Activated CD4-positive, alpha-beta T cell treated with anti-CD3 and anti-CD28 coated beads, Interleukin-2, amount 50 U/mL, for 16 hours (primary cell): Measurements from ENCODE around the gene TRRAP.
"Not testable (repeated sequence)": the region's sequence is repeated elsewhere in the genome, so short reads cannot be mapped to it uniquely, and the experiment has no call there.

Experiments used
- DNase-seq: peaks from one replicate; pipeline ENCODE4 v3.0.0-alpha.2; 2020

TRRAP gene

GRCh38 chr7:98878365-98879197 is at the start of gene TRRAP:
Gene TRRAP (plus strand): TSS chr7:98878532. CDS start chr7:98881151, 2,619 bp downstream.
- DNase-seq = peak; percentile 71

GRCh38 chr7:98830972-98831548 is 47.3 kb upstream of the TRRAP start:
- no peak for DNase-seq

GRCh38 chr7:98831641-98832221 is 46.6 kb upstream of the TRRAP start:
- DNase-seq = peak; percentile 29

GRCh38 chr7:98833022-98833421 is 45.3 kb upstream of the TRRAP start:
- DNase-seq = no peak

GRCh38 chr7:98834949-98835348 is 43.4 kb upstream of the TRRAP start:
- no peak for DNase-seq

- peak; percentile 21 for DNase-seq
Observed at GRCh38 chr7:98836811-98837629, 41.3 kb upstream of the TRRAP start.

- DNase-seq = no peak
Observed at GRCh38 chr7:98837630-98837972, 40.7 kb upstream of the TRRAP start.

GRCh38 chr7:98840096-98840495 is 38.2 kb upstream of the TRRAP start:
- no peak for DNase-seq

GRCh38 chr7:98840722-98841121 is 37.6 kb upstream of the TRRAP start:
- no peak for DNase-seq

GRCh38 chr7:98841179-98841997 is 36.9 kb upstream of the TRRAP start:
- DNase-seq = peak; percentile 51

- not testable (repeated sequence) for DNase-seq
Observed at GRCh38 chr7:98842552-98842951, 35.8 kb upstream of the TRRAP start.

- no peak for DNase-seq
Observed at GRCh38 chr7:98848918-98849317, 29.4 kb upstream of the TRRAP start.

- no peak for DNase-seq
Observed at GRCh38 chr7:98852826-98853225, 25.5 kb upstream of the TRRAP start.

GRCh38 chr7:98855610-98856422 is 22.5 kb upstream of the TRRAP start:
- DNase-seq = no peak

GRCh38 chr7:98860071-98860470 is 18.3 kb upstream of the TRRAP start:
- DNase-seq = no peak

GRCh38 chr7:98862203-98862602 is 16.1 kb upstream of the TRRAP start:
- DNase-seq = no peak

GRCh38 chr7:98862716-98863420 is 15.5 kb upstream of the TRRAP start:
- DNase-seq = no peak

- DNase-seq = no peak
Observed at GRCh38 chr7:98863601-98864000, 14.7 kb upstream of the TRRAP start.

GRCh38 chr7:98864731-98865453 is 13.4 kb upstream of the TRRAP start:
- DNase-seq = no peak

GRCh38 chr7:98866351-98866750 is 12.0 kb upstream of the TRRAP start:
- DNase-seq = no peak
